Fibroblast of villous mesenchyme (primary cell): ENCODE measurements around the gene ADARB2. TPM values are rescaled to one million over a fixed set of nuclear protein-coding genes. Genes with fewer than 3 reads are reported as not detected.

Source experiments
- DNase-seq: peaks from one replicate; pipeline ENCODE4 v3.0.0-alpha.2; 2010; ENCODE audit warnings: low read depth
- H3K4me3 ChIP-seq: 2 replicates; pipeline ENCODE4 v1.5.1; 2011; ENCODE audit warnings: low read depth, mild to moderate bottlenecking, low read length
- total RNA-seq: library from RNA; depleted of rRNA; stranded (reverse); fragments of >200 nt; gene quantifications from 2 replicates; pipeline ENCODE4 v1.2.3, GENCODE V29; 2012
- TF ChIP-seq, protein P1 (sequence below): IDR thresholded peaks from 2 replicates; pipeline ENCODE4 v1.5.1; 2012; ENCODE audit warnings: low read depth, mild to moderate bottlenecking, low read length; ENCODE audit not compliant: insufficient read depth

The ADARB2 gene
- total RNA-seq, 1 donor: not detected

DNA sequence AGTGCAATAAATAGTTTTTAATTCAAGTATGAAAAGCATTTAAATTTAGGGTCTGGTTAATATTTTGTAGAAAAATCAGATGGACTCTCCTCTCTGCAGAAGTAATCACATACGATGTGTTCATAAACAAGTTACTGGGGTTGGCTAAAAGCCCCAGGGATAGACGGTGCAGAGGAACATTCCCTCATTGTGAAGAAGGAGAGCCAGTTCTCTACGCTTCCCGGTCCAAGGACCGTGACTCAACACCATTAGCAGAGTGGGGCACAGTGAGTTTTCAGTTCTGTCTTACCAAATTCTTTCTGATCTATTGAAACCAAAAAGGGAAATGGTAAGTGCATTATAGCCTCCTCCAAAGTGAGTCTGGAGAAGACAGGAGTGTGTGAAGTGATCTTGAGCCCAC is 353.3 kb downstream of the ADARB2 start:
- no peak overlapping the region for H3K4me3 ChIP-seq
- no peak for DNase-seq
- TF ChIP-seq, protein P1, sequence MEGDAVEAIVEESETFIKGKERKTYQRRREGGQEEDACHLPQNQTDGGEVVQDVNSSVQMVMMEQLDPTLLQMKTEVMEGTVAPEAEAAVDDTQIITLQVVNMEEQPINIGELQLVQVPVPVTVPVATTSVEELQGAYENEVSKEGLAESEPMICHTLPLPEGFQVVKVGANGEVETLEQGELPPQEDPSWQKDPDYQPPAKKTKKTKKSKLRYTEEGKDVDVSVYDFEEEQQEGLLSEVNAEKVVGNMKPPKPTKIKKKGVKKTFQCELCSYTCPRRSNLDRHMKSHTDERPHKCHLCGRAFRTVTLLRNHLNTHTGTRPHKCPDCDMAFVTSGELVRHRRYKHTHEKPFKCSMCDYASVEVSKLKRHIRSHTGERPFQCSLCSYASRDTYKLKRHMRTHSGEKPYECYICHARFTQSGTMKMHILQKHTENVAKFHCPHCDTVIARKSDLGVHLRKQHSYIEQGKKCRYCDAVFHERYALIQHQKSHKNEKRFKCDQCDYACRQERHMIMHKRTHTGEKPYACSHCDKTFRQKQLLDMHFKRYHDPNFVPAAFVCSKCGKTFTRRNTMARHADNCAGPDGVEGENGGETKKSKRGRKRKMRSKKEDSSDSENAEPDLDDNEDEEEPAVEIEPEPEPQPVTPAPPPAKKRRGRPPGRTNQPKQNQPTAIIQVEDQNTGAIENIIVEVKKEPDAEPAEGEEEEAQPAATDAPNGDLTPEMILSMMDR: no peak

DNA sequence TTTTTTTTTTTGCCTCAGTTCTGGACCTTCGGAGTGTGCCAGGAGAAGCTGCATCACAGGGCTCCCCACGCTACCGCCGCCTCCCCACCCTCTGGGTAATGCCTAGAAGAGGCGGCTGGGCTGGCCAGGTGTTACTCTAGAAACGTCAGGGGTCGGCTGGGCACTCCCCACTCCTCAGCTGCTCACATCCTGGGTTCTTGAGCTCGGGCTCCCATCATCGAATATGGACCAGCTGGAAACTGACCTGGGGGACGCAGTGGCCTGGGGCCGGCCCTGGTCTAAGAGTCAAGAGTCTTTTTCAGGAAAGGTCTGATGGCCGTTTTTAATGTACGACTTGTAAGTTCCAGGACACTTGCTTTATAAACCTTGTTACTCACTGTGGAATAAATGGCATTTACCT is 354.6 kb downstream of the ADARB2 start:
- TF ChIP-seq, protein P1: no peak
- DNase-seq: no peak
- H3K4me3 ChIP-seq: no peak overlapping the region

DNA sequence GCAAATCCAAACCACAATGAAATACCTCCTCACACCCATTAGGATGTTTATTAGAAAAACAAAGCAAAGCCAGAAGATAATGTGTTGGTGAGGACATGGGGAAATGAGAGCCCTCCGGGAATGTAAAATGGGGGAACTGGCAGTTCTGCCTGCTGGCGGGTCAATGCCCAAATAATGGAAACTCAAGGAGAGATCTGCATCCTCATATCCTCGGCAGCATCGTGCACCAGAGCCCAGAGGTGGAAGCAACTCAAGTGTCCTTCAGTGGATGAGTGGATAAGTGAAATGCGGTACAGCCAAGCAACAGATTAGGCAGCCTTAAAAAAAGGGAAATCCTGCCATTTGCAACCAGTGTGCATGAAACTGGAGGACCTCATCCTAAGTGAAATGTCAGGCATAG is 356.0 kb downstream of the ADARB2 start:
- TF ChIP-seq, protein P1: no peak
- DNase-seq: no peak
- no peak overlapping the region for H3K4me3 ChIP-seq

DNA sequence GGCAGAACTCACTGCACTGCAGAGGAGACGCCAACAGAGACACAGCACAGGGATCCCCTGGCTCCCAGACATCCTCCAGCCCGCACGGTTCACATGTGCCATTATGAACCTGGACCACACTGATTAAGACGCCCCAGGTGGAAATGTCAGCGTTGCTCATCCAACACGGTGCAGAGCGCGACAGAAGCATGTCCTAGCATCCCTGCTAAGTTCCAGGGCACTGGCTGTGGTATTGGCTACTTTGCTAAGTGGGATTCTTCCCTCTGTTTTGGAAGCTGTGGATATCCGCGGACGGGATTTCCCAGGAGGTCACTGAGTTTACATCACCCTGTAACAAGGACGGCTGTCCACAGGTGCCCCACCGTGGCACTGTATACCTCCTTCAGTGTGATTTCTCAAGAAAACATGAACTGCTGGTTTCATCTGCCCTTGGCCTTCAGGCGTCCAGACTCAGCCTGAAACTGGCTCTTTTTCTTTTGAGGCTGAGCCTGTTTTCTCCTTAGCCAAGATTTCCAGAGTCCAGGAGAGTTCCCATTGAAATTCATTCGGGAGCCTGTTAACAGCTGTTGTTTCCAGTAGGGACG is 357.1 kb downstream of the ADARB2 start:
- H3K4me3 ChIP-seq: no peak overlapping the region
- TF ChIP-seq, protein P1: no peak
- no peak for DNase-seq

DNA sequence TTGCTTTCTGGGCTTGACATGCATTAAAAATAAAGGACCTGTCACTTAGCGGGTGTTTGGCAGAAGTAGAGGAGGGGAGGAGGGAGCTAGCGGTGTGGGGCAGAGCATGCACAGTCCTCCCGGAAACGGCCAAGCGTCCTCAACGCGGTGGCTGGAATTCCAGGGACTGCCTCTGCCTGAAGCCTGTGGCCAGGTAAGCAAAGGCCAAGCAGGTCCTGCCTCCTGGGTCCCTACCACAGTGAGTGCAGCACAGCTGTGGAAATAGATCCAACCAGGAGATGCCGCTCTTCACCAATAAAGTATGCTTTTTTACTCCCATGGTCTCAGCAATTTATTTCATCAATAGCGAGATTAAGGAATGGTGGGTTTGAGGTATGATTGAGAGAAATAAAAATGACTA is 357.7 kb downstream of the ADARB2 start:
- H3K4me3 ChIP-seq: no peak overlapping the region
- TF ChIP-seq, protein P1: no peak
- no peak for DNase-seq

DNA sequence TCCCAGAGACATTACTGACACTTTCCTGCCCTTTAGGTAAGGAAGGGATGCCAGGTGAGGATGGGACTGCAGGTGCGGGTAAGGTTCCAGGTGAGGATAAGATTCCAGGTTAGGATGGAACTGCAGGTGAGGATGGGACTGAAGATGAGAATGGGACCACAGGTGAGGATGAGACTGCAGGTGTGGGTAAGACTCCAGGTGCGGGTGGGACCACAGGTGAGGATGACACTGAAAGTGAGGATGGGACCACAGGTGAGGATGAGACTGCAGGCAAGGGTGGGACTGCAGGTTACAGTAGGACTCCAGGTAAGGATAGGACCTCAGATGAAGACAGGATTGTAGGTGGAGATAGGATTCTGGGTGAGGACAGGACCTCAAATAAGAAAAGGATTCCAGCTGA is 358.9 kb downstream of the ADARB2 start:
- DNase-seq: no peak
- no peak overlapping the region for H3K4me3 ChIP-seq
- TF ChIP-seq, protein P1: no peak
